PFSK-1 (cell line): ENCODE measurements around the gene RALGPS1.

Experiments
- FOXP2 ChIP-seq: optimal IDR thresholded peaks from 2 replicates; pipeline ENCODE3; 2011; ENCODE audit warnings: borderline replicate concordance, control low read depth, inconsistent platforms; ENCODE audit not compliant: insufficient read depth; ENCODE audit errors: extremely low read length, extremely low read depth
- POLR2AphosphoS5 ChIP-seq: IDR thresholded peaks from 2 replicates; pipeline ENCODE4 v1.6.1; 2012; ENCODE audit warnings: low read depth, mild to moderate bottlenecking, control low read depth, low read length, moderate library complexity
- SIN3A ChIP-seq: IDR thresholded peaks from 2 replicates; pipeline ENCODE4 v1.6.1; 2012; ENCODE audit warnings: mild to moderate bottlenecking, low read length, moderate library complexity, borderline replicate concordance; ENCODE audit not compliant: insufficient read depth
- TAF1 ChIP-seq: IDR thresholded peaks from 2 replicates; pipeline ENCODE4 v1.6.1; 2012; ENCODE audit warnings: low read length, control low read depth, borderline replicate concordance; ENCODE audit not compliant: insufficient read depth
- TF ChIP-seq, protein P1 (sequence below), 2 experiments: IDR thresholded peaks; 2 replicates each; pipeline versions ENCODE4 v1.6.1 to v1.8.0; 2011 to 2012; ENCODE audit warnings: low read depth in 2 of 2, low read length in 2 of 2, control low read depth in 1 of 2, inconsistent platforms in 1 of 2, mild to moderate bottlenecking in 1 of 2, moderate library complexity in 1 of 2; ENCODE audit not compliant: insufficient read depth in 1 of 2

RALGPS1 gene

DNA sequence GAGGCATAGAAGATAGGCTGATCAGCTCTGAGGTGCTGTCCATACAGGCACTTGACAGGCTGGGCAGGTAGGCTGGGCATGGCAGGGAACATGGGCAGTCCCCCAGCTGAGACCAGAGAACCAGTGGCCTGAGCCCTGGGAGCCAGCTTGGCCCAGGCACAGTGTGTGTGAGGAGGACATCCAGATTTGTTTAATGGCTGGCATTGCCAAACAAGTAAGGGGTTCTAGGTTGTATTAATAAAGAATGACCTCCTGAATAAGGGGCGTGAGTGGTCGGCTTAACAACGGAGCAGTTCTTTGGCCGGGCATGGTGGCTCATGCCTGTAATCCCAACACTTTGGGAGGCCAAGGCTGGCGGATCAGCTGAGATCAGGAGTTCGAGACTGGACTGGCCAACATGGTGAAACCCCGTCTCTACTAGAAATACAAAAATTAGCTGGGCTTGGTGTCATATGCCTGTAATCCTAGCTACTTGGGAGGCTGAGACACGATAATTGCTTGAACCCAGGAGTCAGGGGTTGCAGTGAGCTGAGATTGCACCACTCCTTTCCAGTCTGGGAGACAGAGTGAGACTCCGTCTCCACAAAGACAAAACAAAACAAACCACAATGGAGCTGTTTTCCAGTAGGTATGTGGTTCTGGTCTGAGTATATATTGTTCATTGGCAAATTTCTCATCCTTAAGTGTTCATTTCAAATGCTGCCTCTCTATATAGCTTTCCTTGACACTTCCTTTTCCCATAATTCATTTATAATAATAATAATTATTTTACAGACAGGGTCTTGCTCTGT is 151.7 kb downstream of the RALGPS1 start:
- TF ChIP-seq POLR2AphosphoS5 = no peak
- no peak for TF ChIP-seq FOXP2
- TF ChIP-seq TAF1 = no peak
- TF ChIP-seq, protein P1, sequence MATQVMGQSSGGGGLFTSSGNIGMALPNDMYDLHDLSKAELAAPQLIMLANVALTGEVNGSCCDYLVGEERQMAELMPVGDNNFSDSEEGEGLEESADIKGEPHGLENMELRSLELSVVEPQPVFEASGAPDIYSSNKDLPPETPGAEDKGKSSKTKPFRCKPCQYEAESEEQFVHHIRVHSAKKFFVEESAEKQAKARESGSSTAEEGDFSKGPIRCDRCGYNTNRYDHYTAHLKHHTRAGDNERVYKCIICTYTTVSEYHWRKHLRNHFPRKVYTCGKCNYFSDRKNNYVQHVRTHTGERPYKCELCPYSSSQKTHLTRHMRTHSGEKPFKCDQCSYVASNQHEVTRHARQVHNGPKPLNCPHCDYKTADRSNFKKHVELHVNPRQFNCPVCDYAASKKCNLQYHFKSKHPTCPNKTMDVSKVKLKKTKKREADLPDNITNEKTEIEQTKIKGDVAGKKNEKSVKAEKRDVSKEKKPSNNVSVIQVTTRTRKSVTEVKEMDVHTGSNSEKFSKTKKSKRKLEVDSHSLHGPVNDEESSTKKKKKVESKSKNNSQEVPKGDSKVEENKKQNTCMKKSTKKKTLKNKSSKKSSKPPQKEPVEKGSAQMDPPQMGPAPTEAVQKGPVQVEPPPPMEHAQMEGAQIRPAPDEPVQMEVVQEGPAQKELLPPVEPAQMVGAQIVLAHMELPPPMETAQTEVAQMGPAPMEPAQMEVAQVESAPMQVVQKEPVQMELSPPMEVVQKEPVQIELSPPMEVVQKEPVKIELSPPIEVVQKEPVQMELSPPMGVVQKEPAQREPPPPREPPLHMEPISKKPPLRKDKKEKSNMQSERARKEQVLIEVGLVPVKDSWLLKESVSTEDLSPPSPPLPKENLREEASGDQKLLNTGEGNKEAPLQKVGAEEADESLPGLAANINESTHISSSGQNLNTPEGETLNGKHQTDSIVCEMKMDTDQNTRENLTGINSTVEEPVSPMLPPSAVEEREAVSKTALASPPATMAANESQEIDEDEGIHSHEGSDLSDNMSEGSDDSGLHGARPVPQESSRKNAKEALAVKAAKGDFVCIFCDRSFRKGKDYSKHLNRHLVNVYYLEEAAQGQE (IDR thresholded peaks at IDR 0.05; ENCODE audit: insufficient read depth in 1 of 2, low read depth in 2 of 2, low read length in 2 of 2) = no peak
- no peak for TF ChIP-seq SIN3A

DNA sequence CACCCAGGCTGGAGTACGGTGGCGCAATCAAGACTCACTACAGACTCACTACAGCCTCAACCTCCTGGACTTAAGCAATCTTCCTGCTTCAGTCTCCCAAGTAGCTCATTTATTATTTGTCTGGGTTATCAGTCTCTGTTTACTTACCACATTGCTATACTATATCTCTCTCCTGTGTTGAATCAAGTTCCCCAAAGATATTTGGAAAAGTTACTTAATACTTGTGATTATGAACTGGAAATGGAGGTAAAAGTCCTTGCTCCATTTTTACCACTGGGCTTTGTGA is 152.2 kb downstream of the RALGPS1 start:
- TF ChIP-seq FOXP2 (no peak), POLR2AphosphoS5 (no peak), SIN3A (no peak), TAF1 (no peak)
- TF ChIP-seq, protein P1 (IDR thresholded peaks at IDR 0.05; ENCODE audit: insufficient read depth in 1 of 2, low read depth in 2 of 2, low read length in 2 of 2) = no peak

DNA sequence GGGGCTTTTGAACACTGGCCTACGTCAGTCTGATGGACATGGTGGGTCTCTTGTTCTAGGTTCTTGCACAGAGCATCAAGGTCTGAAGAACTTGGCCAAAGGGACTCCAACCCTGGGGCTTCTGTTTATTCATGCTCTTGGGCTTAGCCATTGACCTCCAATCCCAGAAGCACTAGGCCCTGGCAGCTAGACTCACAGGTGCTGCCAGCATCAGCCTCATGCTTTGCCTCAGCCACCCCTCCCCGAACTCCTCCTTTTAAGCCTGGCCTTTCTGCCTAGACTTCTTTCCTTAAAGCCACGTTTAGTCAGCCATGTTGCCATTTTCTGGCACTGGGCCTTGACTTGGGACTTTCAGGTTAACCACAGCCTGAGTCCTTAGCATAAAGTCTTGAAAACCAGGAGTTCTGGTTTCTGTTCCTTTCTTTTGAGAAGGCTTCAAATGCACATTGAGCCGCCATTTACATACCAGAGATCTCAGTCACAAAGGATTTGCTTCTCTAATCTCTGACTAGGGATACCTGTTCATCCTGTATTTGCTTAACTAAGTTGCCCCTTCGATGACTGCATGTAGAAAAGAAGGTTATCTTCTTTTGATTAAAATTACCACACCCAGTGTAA is 153.1 kb downstream of the RALGPS1 start:
- TF ChIP-seq TAF1 (no peak), POLR2AphosphoS5 (no peak), FOXP2 (no peak), SIN3A (no peak)
- TF ChIP-seq, protein P1 (IDR thresholded peaks at IDR 0.05; ENCODE audit: insufficient read depth in 1 of 2, low read depth in 2 of 2, low read length in 2 of 2) = no peak

DNA sequence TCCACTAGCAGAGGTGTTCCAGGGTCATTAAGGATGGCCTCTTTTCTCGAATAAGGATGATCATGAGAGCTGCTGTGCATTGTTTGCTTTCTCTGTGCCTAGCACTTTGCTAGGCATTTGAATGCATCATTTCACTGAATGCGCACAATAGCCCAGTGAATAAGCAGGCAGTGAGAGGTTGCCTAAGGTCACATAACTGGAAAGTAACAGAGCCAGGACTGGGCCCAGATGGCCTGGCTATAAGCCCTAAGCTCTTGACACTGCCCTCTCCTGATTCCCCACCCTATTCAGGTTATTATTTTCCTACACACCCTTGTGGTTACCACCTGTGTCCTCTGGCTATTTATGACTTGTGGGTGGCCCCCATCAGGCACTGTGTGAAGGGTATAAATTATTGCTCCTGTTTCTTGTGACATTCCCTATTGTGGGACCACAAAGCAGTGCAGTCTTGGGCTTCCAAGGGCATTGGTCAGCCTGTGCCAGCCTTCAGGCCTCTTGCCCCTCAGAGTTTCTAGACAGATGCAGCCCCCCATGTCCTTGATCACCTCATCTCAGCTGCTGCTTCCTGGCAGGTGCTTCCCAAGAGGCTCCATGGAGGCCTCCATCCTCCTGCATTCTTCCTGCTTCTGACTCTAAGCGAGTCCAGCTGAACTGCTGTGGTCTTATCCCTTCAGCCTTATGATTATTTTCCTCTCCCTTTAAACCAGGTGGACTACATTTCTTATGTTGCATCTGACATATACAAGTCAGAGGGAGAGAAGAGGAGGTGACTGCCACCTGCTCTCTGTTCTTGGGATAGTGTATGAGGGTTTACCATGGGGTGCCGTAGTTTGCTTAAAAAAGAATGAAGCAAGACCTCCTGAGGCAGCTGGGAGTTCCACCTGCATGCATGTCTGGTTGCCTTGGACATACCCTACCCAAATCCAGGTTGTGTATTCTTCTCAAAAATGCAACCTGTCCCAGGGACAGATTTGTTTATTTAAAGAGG is 160.3 kb downstream of the RALGPS1 start:
- TF ChIP-seq, protein P1 (IDR thresholded peaks at IDR 0.05; ENCODE audit: insufficient read depth in 1 of 2, low read depth in 2 of 2, low read length in 2 of 2) = no peak
- TF ChIP-seq FOXP2 (no peak), SIN3A (no peak), TAF1 (no peak), POLR2AphosphoS5 (no peak)
